Measurements from ENCODE around the gene GALNTL6. TPM values are rescaled to one million over a fixed set of nuclear protein-coding genes. Genes with fewer than 3 reads are reported as not detected.

Gene GALNTL6
- total and polyA plus RNA-seq, 2 experiments from 2014 or later, result not detected

DNA sequence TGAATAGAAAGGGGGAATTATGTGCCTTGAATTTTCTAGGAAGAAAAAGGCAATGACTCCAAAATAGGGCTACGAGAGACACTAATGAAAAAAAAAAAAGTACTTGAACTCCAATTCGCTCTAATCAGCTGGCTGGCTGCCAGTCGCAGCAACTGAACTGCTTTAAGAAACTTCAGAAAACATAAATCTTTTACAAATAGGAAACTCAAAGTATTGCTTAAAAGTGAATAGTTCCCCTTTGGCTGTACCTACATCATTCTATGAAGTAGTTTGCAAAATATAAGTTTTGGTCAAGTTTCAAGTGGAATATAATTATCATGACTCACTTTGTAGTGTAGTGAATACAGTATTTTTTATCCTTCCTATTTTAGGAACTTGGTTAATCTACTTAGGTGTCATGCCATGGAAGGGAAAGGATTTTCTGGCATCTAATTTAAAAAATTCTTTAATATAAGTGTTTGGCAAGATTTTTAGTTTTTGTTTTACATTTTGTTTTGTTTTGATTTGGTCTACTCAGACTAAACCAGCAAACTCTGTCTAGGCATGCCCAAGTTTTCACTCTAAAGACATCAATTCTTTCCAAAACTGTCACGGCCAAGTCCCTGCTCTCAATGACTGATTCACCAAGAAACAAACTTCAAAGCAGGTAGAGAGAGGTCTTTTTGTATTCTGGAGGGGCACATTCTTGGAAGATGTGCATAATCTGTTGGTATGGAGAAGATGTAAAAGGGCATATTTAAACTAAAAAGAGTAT, 973.0 kb downstream of the GALNTL6 start:
- Histone ChIP-seq H3K4me1 (ENCODE audit: insufficient read depth) (no peaks in the 10 kb centered on the region), H3K9ac (no peak overlapping the region), H3K9me2 (ENCODE audit: insufficient read depth) (no peaks in the 10 kb centered on the region), H3K27me3 (replicated peaks; ENCODE audit: insufficient read depth) (no peaks in the 10 kb centered on the region; the same call in 1 of the 2 replicates), H3K27ac (no peak overlapping the region), H3F3A (ENCODE audit: insufficient read depth) (no peaks in the 10 kb centered on the region), H2AFZ (no peak overlapping the region), H3K36me3 (ENCODE audit: low read depth) (no peaks in the 10 kb centered on the region), H3K4me2 (ENCODE audit: unreplicated experiment) (no peak overlapping the region), H3K79me2 (ENCODE audit: insufficient read depth) (no peaks in the 10 kb centered on the region), H3K4me3 (no peak overlapping the region), H4K20me1 (ENCODE audit: insufficient read depth) (no peaks in the 10 kb centered on the region), H3K9me3 (ENCODE audit: low read depth) (no peaks in the 10 kb centered on the region)
- in situ Hi-C loops (cut with MboI), result no loop called here
- TF ChIP-seq EZH2 (IDR thresholded peaks at IDR 0.05; ENCODE audit: insufficient read depth, poor library complexity, severe bottlenecking) (no peak), EZH2phosphoT487 (IDR thresholded peaks at IDR 0.05; ENCODE audit: insufficient read depth, low read depth) (no peak)
- WGBS, 2 experiments (ENCODE audit: low coverage in 1 of 2, low lambda C conversion rate in 2 of 2, missing lambda C conversion rate in 2 of 2), result 27 to 33% methylated on average over 4 of the region's 4 CpGs
- peak; percentile 9 for DNase-seq

- H3K27ac ChIP-seq, result no peak overlapping the region
- TF ChIP-seq EZH2 (IDR thresholded peaks at IDR 0.05; ENCODE audit: insufficient read depth, poor library complexity, severe bottlenecking), result no peak
- TF ChIP-seq EZH2phosphoT487 (IDR thresholded peaks at IDR 0.05; ENCODE audit: insufficient read depth, low read depth), result no peak
- no peak overlapping the region for H2AFZ ChIP-seq
- no peak overlapping the region for H3K4me3 ChIP-seq
- no peaks in the 10 kb centered on the region for H3K36me3 ChIP-seq (ENCODE audit: low read depth)
- DNase-seq, result no peak
- in situ Hi-C loops (cut with MboI), result no loop called here
- no peaks in the 10 kb centered on the region for H3F3A ChIP-seq (ENCODE audit: insufficient read depth)
- H3K9me3 ChIP-seq (ENCODE audit: low read depth), result no peaks in the 10 kb centered on the region
- no peaks in the 10 kb centered on the region; the same call in 1 of the 2 replicates for H3K27me3 ChIP-seq (replicated peaks; ENCODE audit: insufficient read depth)
- H3K9ac ChIP-seq, result no peak overlapping the region
- no peaks in the 10 kb centered on the region for H3K4me1 ChIP-seq (ENCODE audit: insufficient read depth)
- H4K20me1 ChIP-seq (ENCODE audit: insufficient read depth), result no peaks in the 10 kb centered on the region
- 36 to 46% methylated on average over 3 of the region's 3 CpGs for WGBS, 2 experiments (ENCODE audit: low coverage in 1 of 2, low lambda C conversion rate in 2 of 2, missing lambda C conversion rate in 2 of 2)
- no peaks in the 10 kb centered on the region for H3K79me2 ChIP-seq (ENCODE audit: insufficient read depth)
- H3K9me2 ChIP-seq (ENCODE audit: insufficient read depth), result no peaks in the 10 kb centered on the region
- no peak overlapping the region for H3K4me2 ChIP-seq (ENCODE audit: unreplicated experiment)
These were observed 973.9 kb downstream of the GALNTL6 start for GRCh38 chr4:172787111-172787510.

- TF ChIP-seq EZH2phosphoT487 (IDR thresholded peaks at IDR 0.05; ENCODE audit: insufficient read depth, low read depth) (no peak), EZH2 (IDR thresholded peaks at IDR 0.05; ENCODE audit: insufficient read depth, poor library complexity, severe bottlenecking) (no peak)
- WGBS, 2 experiments (ENCODE audit: low coverage in 1 of 2, low lambda C conversion rate in 2 of 2, missing lambda C conversion rate in 2 of 2), result 66 to 74% methylated on average over 4 of the region's 4 CpGs
- H2AFZ ChIP-seq, result no peak overlapping the region
These were observed 978.6 kb downstream of the GALNTL6 start for GRCh38 chr4:172791841-172792240.

DNA sequence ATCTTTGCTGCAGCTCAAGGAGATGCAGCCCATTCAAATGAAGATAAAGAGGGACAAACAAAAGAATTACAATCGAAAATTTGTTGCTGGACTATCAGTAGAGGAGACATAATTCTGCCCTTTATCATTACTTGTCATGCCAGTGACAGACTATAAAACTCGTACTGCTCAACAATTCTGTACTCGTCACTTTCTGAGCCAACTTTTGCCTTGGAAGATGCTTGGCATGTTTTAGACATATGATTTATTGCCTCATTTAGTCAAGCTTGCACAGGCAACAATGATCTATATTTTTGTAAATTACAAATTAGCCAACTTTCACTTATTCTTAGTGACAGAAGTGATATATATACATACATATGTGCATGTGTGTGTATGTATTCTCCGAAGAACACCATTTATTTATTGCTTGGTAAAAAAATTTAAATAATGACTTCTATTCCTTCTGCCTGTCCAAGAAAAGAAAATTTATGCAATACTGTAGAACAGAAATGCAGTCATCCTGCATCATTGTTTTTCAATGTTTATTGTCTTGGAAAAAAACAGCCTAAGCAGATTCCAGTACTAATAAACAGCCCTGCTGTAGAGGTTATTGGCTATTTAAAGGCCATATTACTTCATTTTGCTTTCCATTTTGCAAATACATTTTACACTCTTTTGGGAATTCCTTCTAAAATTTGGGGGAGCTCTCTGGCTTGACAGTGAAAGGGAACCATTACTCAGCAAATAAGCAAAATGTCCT, 980.5 kb downstream of the GALNTL6 start:
- Histone ChIP-seq H3K4me1 (ENCODE audit: insufficient read depth) (no peaks in the 10 kb centered on the region), H3F3A (ENCODE audit: insufficient read depth) (no peaks in the 10 kb centered on the region), H3K9me2 (ENCODE audit: insufficient read depth) (no peaks in the 10 kb centered on the region), H3K9ac (no peak overlapping the region), H3K36me3 (ENCODE audit: low read depth) (no peaks in the 10 kb centered on the region), H3K79me2 (ENCODE audit: insufficient read depth) (no peaks in the 10 kb centered on the region), H3K27ac (no peak overlapping the region), H4K20me1 (ENCODE audit: insufficient read depth) (no peaks in the 10 kb centered on the region), H3K27me3 (replicated peaks; ENCODE audit: insufficient read depth) (no peaks in the 10 kb centered on the region), H3K4me3 (no peak overlapping the region), H3K4me2 (ENCODE audit: unreplicated experiment) (no peak overlapping the region), H2AFZ (no peak overlapping the region), H3K9me3 (ENCODE audit: low read depth) (no peaks in the 10 kb centered on the region)
- TF ChIP-seq EZH2phosphoT487 (IDR thresholded peaks at IDR 0.05; ENCODE audit: insufficient read depth, low read depth) (no peak), EZH2 (IDR thresholded peaks at IDR 0.05; ENCODE audit: insufficient read depth, poor library complexity, severe bottlenecking) (no peak)
- in situ Hi-C loops (cut with MboI), result no loop called here
- WGBS, 2 experiments (ENCODE audit: low coverage in 1 of 2, low lambda C conversion rate in 2 of 2, missing lambda C conversion rate in 2 of 2), result 13 to 16% methylated on average over 4 of the region's 4 CpGs
- DNase-seq, result no peak

More at GRCh38 chr4:172791841-172792240, 978.6 kb downstream of the GALNTL6 start:
- Histone ChIP-seq H3K4me3 (no peak overlapping the region), H3K27me3 (replicated peaks; ENCODE audit: insufficient read depth) (no peaks in the 10 kb centered on the region), H3K4me1 (ENCODE audit: insufficient read depth) (no peaks in the 10 kb centered on the region), H4K20me1 (ENCODE audit: insufficient read depth) (no peaks in the 10 kb centered on the region), H3K79me2 (ENCODE audit: insufficient read depth) (no peaks in the 10 kb centered on the region), H3K36me3 (ENCODE audit: low read depth) (no peaks in the 10 kb centered on the region), H3K9me2 (ENCODE audit: insufficient read depth) (no peaks in the 10 kb centered on the region), H3K9me3 (ENCODE audit: low read depth) (no peaks in the 10 kb centered on the region), H3K27ac (no peak overlapping the region), H3K9ac (no peak overlapping the region), H3F3A (ENCODE audit: insufficient read depth) (no peaks in the 10 kb centered on the region), H3K4me2 (ENCODE audit: unreplicated experiment) (no peak overlapping the region)
- DNase-seq, result no peak
- in situ Hi-C loops (cut with MboI), result no loop called here
